SK-MEL-5 (cell line): ENCODE data around the gene KRTAP10-5. TPM values are rescaled to one million over a fixed set of nuclear protein-coding genes. Genes with fewer than 3 reads are reported as not detected.
"Not testable (repeated sequence)": the region's sequence is repeated elsewhere in the genome, so short reads cannot be mapped to it uniquely, and the experiment has no call there.

Experiments used
- DNase-seq: peaks from one replicate; pipeline ENCODE4 v3.0.0-alpha.2; 2016; ENCODE audit warnings: low read depth, low spot score
- in situ Hi-C: cut with HindIII; loops from 2 replicates; pipeline ENCODE4 v1.10.0; 2016; ENCODE audit warnings: low sequenced_read_pairs, high pct_unique_total_duplicates, low pct_unique_long_range_greater_than_20kb
- total RNA-seq: library from RNA; depleted of rRNA; stranded (reverse); fragments of >200 nt; shearing (Covaris generic); gene quantifications from 2 replicates; pipeline ENCODE4 v1.2.3, GENCODE V29; 2014

Gene KRTAP10-5
- total RNA-seq, 1 experiment from 2014 or later = not detected

DNA sequence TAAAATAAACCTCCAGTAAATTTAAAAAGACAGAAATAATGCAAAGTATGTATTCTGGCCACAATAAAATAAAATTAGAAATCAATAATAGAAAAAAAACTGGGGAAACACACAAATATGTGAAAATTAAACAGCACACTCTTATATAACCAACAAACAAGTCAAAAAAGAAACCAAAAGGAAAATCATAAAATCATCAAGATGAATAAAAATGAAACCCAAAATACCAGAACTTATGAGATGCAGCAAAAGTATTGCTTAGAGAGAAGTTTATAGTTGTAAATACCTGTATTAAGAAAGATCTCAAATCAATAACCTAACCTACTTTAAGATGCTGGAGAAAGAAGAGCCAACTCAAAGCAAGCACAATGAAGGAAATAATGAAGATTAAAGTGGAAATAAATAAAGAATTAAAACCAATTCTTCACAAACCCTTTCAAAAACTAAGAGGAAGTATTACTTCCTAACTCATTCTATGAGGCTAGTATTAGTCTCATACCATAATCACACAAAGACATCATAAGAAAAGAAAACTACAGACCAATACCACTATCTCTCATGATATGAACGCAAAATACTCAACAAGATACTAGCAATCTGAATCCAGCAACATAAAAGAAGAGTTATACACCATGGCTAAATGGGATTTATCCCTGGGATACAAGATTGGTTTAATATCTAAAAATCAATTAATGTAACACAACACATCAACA lies 15.4 kb downstream of the KRTAP10-5 start:
- no peak for DNase-seq
- in situ Hi-C loops = no loop called here

DNA sequence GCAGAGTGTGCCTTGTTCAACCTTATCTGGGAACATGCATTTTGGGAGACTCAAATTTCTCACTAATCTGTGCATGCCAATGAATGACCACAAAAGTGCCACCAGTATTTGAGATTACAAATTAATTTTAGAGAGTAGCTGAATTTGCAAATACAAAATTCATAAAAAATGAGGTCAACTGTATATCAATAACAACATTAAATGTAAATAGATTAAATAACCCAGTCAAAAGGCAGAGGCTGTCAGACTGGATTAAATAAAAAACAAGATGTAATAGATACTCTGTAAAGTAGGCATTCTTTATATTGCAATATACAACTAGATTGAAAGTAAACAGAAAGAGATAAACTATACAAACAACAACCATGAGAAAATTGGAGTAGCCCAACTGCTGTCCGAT lies 16.3 kb downstream of the KRTAP10-5 start:
- no peak for DNase-seq
- in situ Hi-C loops = no loop called here

DNA sequence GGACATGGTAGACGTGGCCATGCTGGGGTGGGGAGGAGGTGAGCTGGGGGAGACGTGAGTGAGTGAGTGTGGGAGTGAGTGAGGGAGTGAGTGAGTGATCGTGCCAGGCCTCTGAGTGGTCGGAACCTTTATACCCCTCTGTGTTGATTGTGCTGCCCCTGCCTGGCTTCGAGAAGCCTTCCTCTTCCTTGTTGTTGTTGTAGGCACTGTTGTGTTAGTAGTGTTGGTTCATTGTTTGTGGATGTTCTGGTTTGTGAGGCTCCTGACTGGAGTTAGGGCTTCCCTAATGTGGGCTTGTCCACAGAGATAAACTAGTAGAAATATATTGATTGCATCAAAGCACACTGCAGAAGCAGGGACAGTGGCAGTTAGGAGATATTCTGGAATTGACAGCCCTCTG lies 21.7 kb downstream of the KRTAP10-5 start, which contains the start of gene KRTAP10-3:
KRTAP10-3 (minus strand) TSS at position 101 of the 400 bp plus-strand sequence; CDS start at position 21, 80 bp downstream.
- no peak for DNase-seq
- in situ Hi-C loops = no loop called here

DNA sequence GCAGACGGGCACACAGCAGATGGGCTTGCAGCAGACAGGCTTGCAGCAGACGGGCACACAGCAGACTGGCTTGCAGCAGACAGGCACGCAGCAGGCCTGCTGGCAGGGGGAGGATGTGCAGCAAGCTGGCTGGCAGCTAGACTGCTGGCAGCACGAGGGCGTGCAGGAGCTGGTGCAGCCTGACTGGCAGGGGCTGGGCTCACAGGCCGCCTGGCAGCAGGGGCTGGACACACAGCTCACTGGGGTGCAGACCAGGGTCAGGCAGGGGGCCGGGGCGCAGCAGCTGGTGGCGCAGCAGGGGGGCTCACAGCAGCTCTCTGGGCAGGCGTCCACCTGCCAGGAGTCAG lies 22.1 kb downstream of the KRTAP10-5 start:
- DNase-seq, in situ Hi-C loops: not testable (repeated sequence)

DNA sequence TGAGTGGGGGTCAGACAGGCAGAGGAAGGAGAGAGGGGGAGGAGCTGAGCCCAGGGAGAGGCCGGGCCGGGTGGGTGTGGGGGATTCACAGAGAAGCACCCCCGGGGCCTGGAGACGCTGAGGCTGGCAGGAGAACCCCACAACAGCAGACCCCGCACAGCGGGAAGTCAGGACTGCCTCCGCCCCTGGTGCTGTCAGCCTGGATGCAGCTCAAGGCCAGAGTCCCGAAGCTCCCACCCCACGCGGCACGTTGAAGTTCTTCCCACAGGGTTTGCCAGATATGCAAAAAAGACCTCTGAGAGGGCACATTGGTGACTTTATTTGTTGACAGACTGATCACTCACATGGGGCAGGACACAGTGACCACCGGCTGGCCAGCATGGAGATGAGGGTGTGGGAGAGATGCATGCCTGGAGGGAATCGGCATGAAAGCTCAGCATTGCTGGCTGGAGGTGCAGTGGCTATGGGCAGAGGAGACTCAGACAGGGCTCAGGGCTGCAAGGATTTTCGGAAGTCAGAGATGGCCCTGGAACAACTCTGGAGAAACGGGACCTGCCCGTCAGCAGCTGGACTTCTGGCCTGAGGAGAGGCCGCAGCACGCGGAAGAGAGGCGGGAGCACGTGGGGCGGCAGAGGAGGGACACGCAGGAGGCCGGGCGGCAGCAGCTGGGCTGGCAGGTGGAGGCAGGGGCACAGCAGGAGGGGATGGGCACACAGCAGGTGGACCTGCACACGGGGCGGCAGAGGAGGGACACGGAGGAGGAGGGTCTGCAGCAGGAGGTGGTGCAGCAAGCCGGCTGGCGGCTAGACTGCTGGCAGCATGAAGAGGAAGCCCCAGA lies 22.7 kb downstream of the KRTAP10-5 start:
- no peak for DNase-seq
- in situ Hi-C loops = no loop called here

DNA sequence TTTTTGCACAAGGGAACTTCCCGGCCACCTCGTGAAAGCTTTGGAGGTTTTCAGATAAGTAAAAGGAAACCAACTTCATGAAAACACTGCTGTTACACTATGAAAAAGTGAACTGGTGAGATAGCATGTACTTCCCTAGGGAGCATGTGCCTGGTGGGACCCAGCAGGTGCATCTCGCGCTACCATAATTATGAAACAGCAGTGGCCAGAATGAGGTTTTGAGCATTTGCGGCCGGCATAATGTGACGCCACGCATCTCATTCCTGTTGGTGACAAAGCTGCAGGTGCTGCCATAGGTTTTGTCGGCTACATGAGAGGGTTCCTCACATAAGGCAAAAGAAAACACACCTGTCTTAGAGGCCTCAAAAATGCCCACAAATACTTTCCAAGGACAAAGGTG lies 23.5 kb downstream of the KRTAP10-5 start:
- in situ Hi-C loops = no loop called here
- no peak for DNase-seq

DNA sequence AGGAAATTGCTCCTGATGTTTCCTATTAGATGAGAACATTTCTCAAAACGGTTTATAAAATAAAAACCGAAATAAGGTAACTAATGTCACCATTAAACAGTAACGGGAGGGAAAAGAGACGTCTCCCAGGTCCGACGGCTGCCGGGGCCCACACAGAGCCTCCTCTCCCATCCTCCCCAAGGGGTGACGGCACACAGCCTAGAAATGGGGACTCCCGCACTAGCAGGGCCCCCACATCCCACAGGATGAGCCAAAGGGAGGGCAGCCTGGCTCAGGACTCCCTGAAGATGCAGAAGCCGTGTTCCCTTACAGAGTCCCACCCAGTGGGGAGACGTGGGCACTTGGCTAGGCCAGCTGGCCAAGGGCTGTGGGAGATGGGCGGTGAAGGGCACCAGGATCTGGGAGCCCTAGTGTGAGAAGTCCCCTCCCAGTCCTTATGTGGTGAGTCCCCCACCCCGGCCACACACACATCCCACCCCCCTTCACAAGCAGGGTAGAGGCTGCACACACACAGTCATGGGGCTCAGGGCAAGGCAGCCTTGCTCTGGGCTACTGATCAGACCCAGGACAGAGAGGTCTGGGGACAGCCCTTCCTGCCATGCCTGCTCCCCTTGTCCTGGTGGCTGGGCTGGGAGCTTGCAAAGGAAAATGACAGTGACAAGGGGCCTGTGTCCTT lies 25.1 kb downstream of the KRTAP10-5 start:
- DNase-seq = no peak
- in situ Hi-C loops = no loop called here

DNA sequence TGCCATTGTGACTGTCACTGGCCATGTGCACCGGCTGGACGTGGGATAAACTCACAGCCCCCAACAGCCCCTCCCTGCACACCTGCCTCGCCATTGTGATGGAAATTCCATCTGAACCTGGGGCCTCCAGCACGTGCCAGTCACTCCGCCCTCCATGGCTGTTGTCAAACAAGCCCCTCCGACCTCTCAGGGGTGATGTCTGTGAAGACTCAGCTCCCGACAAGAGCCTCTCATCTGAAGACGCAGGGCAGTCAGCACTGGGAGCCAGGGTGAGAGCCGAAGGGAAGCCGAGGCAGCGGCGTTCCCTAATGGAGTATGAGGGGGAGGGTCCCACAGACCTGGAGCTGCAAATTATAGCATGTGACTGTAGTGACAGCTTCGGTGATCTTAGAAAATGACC lies 27.7 kb downstream of the KRTAP10-5 start:
- in situ Hi-C loops = no loop called here
- no peak for DNase-seq

DNA sequence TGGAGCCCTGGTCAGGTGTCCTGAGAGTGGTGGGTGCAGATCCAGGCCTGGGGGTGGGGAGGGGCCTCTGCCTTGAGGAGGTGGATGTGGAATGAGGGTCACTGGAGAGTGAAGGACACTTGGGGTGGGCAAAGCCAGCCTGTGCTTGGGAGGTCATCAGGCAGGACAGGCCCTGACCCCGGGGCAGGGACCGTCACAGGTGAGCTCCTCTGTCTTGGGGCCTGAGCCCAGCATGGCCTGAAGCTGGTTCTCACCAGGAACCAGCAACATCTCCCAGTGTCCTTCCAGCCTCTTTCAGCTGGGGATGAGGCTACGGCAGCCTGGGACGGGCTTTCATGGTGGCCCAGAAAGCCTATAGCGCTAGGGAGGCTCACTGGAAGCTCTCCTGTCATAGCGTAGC lies 28.3 kb downstream of the KRTAP10-5 start:
- in situ Hi-C loops = no loop called here
- DNase-seq = no peak

DNA sequence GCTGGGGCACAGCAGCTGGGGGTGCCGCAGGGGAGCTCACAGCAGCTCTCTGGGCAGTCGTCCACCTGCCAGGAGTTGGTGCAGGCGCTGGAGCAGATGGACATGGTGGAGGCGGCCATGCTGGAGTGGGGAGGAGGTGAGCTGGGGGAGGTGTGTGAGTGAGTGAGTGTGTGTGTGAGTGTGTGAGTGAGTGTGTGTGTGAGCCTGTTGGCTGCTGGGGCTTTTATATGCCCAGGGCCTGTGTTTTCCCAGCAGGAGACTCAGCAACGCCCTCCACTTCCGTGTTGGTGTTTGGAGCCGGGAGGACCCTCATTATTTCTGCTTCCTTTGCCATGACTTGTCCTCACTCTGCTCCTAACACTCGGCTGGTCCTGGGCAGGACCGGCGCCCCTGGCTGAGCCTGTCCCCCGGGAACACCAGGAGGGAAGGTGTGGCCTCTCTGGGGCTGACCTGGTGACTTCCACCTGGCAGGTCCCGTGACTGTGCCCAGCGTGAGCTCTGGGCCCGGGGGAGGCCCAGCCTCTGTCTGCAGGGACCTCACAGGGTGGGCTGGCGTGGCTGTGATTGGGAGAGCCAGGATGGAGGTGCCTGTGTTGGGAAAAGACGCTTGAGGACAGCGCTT lies 29.0 kb downstream of the KRTAP10-5 start, which contains the start of gene KRTAP10-2:
KRTAP10-2 (minus strand) TSS at position 166 of the 622 bp plus-strand sequence; CDS start at position 119, 47 bp downstream.
- in situ Hi-C loops = no loop called here
- DNase-seq = no peak

DNA sequence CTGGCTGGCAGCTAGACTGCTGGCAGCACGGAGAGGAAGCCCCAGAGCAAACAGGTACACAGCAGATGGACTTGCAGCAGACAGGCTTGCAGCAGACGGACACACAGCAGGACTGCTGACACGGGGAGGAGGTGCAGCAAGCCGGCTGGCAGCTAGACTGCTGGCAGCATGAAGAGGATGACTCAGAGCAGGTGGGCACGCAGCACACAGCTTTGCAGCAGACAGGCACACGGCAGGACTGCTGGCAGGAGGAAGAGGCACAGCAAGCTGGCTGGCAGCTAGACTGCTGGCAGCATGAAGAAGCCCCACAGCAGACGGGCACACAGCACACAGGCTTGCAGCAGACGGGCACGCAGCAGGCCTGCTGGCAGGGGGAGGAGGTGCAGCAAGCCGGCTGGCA lies 29.6 kb downstream of the KRTAP10-5 start:
- DNase-seq = no peak
- in situ Hi-C loops = no loop called here

DNA sequence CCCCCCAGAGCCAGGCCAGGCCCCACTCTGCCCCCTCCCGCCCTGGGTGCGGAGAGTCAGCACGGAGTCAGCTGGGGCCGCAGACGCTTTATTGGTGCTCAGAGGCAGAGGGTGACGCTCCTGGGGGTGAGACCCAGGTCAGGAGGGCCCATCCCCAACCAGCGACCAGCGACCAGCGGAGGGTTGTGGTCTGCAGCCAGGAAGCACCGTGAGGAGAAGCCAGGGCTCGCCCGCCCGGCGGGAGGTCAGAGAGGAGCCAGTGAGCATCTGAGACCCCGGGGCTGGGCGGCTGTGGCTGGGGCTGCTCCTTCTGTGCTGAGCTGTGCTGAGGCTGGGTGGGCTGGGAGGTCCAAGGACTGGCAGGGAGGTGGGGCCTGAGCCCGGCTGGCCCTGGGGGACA lies 30.1 kb downstream of the KRTAP10-5 start:
- in situ Hi-C loops, DNase-seq: not testable (repeated sequence)

DNA sequence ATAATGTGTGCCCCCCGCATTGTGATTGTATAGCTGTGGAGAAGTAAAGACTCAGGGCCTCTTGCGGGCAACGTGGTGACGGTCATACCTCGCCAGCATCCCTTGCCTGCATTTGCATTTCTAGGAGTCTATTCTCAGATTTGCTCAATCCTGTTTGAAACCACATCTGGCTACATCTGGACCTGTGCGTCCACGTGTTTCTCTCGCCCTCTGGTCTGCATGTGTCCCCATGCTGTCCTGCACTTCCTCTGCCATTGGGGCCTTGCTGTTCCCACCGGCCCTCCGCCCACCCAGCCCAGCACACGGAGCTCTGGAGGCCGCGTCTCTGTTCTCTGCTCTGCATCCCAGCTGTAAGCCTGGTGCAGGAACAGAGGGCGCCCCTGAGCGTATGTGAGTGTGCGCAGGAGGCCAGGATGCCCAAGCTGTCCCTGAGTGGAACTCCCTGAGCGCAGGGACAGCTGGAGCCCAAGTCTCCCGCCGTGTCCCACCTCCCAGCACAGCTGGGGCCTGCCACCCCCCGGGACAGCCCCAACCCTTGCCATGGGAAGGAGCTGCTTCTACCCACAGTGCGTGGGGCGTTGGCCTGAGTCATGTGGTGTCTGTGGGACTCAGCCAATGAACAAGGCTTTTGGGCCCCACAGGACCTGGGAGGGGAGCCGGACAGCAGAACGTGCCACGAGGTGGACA lies 30.7 kb downstream of the KRTAP10-5 start:
- no peak for DNase-seq
- in situ Hi-C loops = no loop called here

DNA sequence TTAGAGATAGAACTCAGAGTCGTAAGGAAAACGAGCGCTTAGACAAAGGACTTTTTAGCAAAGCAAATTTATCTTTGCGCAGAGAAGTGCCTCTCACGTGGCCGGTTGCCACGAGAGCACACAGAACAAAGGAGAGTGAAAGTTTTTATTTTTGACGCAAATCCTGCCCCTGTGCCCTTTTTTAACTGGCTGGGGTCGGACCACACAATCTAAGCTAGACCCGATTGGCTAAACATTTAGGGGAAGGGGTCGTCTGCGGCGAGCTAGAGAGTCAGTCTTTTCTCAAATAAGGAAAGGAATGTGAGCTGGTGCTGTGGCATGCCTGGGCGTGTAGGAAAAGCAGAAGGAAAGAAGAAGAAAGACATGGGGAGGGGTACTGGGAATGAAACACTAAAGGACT lies 31.5 kb downstream of the KRTAP10-5 start:
- in situ Hi-C loops = no loop called here
- DNase-seq = no peak

DNA sequence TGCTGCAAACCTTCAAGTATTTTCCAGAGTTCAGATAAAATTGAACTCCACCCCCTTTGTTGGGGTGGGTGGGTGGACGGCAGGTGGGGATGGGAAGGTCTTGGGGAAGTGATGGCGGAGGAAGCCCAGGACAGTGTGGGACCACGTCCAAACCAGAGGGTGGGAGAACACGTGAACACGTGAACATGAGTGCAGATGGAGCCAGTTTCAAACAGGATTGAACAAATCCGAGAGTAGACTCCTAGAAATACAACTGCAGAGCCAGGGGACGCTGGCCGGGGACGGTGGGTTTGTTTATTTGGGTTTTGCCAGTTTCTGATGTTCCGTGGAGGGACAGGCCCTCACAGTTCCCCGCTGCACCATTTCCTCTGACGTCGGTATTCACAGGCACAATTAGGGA lies 32.0 kb downstream of the KRTAP10-5 start:
- in situ Hi-C loops = no loop called here
- no peak for DNase-seq

DNA sequence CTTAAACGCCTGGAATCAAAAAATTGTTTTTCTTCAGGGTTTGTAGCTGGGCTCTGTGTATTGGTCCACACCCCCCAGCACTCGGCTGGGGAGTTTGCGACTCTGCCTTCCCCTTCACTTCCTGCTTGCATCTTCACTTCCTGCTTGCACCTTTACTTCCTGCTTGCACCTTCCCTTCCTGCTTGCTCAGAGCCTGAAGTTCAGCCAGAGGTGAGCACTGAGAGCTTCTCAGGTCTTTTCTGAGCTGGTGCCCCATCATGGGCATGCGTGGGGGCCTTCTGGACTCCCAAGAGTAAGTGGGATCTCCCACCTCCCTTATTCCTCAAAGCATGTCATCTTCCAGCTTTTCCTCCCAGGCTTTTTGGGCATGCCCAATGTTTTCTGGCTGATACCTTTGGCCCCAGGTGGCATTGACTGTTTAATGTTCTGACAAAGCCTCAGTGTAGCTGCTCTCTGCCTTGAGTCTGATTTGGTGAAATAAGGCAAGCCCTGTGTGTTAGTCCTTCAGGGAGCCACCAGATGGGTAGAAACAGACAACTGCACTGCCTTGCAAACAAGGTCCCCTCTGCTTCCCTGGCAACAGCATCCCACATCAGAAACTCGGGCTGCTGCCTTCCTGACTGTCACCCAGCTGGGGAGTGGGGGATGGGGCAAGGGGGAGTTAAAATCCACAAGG lies 32.6 kb downstream of the KRTAP10-5 start:
- in situ Hi-C loops = no loop called here
- DNase-seq = no peak

DNA sequence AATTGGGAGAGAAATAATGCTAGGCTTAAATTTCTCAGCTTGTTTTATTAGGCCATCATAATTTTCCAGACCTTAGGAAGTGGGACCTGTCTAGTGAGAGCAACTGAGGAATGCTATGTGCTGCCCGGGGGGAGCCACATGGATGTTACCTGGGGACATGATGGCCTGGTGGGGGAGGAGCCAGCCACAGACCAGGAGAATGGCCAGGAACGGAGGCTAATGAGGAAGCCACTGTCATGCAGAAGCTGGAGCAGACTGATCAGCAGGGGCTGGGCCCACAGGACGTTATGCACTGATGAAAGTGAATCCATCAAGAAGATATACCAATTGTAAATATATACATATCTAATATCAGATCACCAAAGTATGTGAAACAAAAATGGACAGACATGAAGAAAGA lies 35.8 kb downstream of the KRTAP10-5 start:
- in situ Hi-C loops = no loop called here

More for the DNA sequence above, 35.8 kb downstream of the KRTAP10-5 start:
- DNase-seq = no peak
